RPMI8226 (cell line): ENCODE results near the gene UQCC5.

ENCODE experiments used
- DNase-seq: peaks from one replicate; pipeline ENCODE4 v3.0.0-alpha.2; 2015

The UQCC5 gene

GRCh38 chr3:52574056-52574965 is 37.9 kb downstream of the UQCC5 start:
- DNase-seq, result no peak
